K562 (cell line): ENCODE data around the gene KLRC4. TPM values are rescaled to one million over a fixed set of nuclear protein-coding genes. Genes with fewer than 3 reads are reported as not detected.

Experiments used
- ATF7 ChIP-seq: fragments of 450-650 bp; IDR thresholded peaks from 2 replicates; pipeline ENCODE4 v1.7.1; 2014; ENCODE audit warnings: mild to moderate bottlenecking, moderate library complexity
- CBFA2T3 ChIP-seq: fragments of 450-650 bp; IDR thresholded peaks from 2 replicates; pipeline ENCODE4 v1.6.1; 2017
- CEBPB ChIP-seq: fragments of 450-650 bp; IDR thresholded peaks from 2 replicates; pipeline ENCODE4 v1.6.1; 2016; ENCODE audit warnings: missing genetic modification characterization, missing compliant biosample characterization
- CREM ChIP-seq: IDR thresholded peaks from 2 replicates; pipeline ENCODE4 v1.6.1; 2014; ENCODE audit warnings: antibody characterized with exemption, low read depth
- MBD1 ChIP-seq: fragments of 250-450 bp; sonication (Bioruptor Pico); IDR thresholded peaks from 2 replicates; pipeline ENCODE4 v1.8.0; 2022; ENCODE audit warnings: inconsistent platforms
- NKRF ChIP-seq: fragments of 450-650 bp; IDR thresholded peaks from 2 replicates; pipeline ENCODE4 v1.6.1; 2016; ENCODE audit warnings: borderline replicate concordance
- PHF8 ChIP-seq: fragments of 200-600 bp; sonication (generic); IDR thresholded peaks from 2 replicates; pipeline ENCODE4 v1.6.1; 2012; ENCODE audit warnings: mixed run types, mild to moderate bottlenecking, inconsistent platforms, low read length, moderate library complexity, borderline replicate concordance
- POLR2B ChIP-seq: fragments of 450-650 bp; IDR thresholded peaks from 2 replicates; pipeline ENCODE4 v1.6.1; 2018; ENCODE audit warnings: low read depth; ENCODE audit not compliant: partially characterized antibody
- RBFOX2 ChIP-seq: fragments of 200-400 bp; formaldehyde crosslinking; IDR thresholded peaks from 2 replicates; pipeline ENCODE4 v1.6.1; 2017; ENCODE audit warnings: low read depth, mild to moderate bottlenecking, low read length, moderate library complexity
- SIN3A ChIP-seq, 2 experiments: fragments of 150-350 bp in 1 of 2; IDR thresholded peaks; 2 replicates each; pipeline ENCODE4 v1.6.1; 2011 to 2016; ENCODE audit warnings: borderline replicate concordance in 2 of 2, low read depth in 2 of 2, low read length in 2 of 2, mild to moderate bottlenecking in 2 of 2, moderate library complexity in 2 of 2; ENCODE audit not compliant: control insufficient read depth in 1 of 2
- SP2 ChIP-seq: IDR thresholded peaks from 2 replicates; pipeline ENCODE4 v1.6.1; 2011; ENCODE audit warnings: mild to moderate bottlenecking, low read depth, low read length, moderate library complexity; ENCODE audit not compliant: poor library complexity, severe bottlenecking; ENCODE audit errors: extremely low read depth
- SRSF1 ChIP-seq: fragments of 200-400 bp; formaldehyde crosslinking; IDR thresholded peaks from 2 replicates; pipeline ENCODE4 v1.6.1; 2017; ENCODE audit warnings: mild to moderate bottlenecking, low read depth, low read length, moderate library complexity
- TAF9B ChIP-seq: fragments of 450-650 bp; IDR thresholded peaks from 2 replicates; pipeline ENCODE4 v1.6.1; 2018; ENCODE audit warnings: mild to moderate bottlenecking; ENCODE audit not compliant: partially characterized antibody
- TEAD2 ChIP-seq: fragments of 450-650 bp; IDR thresholded peaks from 2 replicates; pipeline ENCODE4 v1.6.1; 2016; ENCODE audit warnings: missing genetic modification characterization, control low read depth, missing compliant biosample characterization
- TFAP4 ChIP-seq: sonication (generic); formaldehyde crosslinking; IDR thresholded peaks from 2 replicates; pipeline ENCODE4 v1.8.0; 2022; ENCODE audit warnings: missing genetic modification reagents, mild to moderate bottlenecking, moderate library complexity, borderline replicate concordance
- ZFX ChIP-seq: sonication (generic); formaldehyde crosslinking; IDR thresholded peaks from 2 replicates; pipeline ENCODE4 v1.8.0; 2022; ENCODE audit warnings: mild to moderate bottlenecking, missing genetic modification reagents, moderate library complexity
- ZNF12 ChIP-seq: sonication (generic); formaldehyde crosslinking; IDR thresholded peaks from 2 replicates; pipeline ENCODE4 v1.4.0; 2020; ENCODE audit warnings: mild to moderate bottlenecking, missing genetic modification reagents
- ZNF197 ChIP-seq: fragments of 200-800 bp; sonication (Bioruptor generic); IDR thresholded peaks from 2 replicates; pipeline ENCODE4 v1.6.1; 2016; ENCODE audit warnings: low read depth, missing genetic modification characterization, missing compliant biosample characterization
- polyA plus RNA-seq, 8 experiments: library from polyadenylated mRNA; depleted of rRNA in 4 of 8; stranded (reverse) in 5 of 8; unstranded in 3 of 8; fragments of >200 nt; fragmentation: Nextera tagmentation in 2 of 8; fragmentation: Illumina TruSeq in 1 of 8; extraction: Ambion mirVana in 2 of 8; extraction: Trizol in 1 of 8; gene quantifications; 2 replicates each; pipeline versions ENCODE4 v1.2.1 to v1.2.3, GENCODE V29; 2011 to 2014; ENCODE audit warnings: inconsistent platforms in 1 of 8, missing spikeins in 1 of 8
- total RNA-seq, 7 experiments: library from RNA; depleted of rRNA in 6 of 7; stranded (reverse); fragments of >200 nt in 6 of 7; fragmentation: Illumina TruSeq in 2 of 7; extraction: Trizol in 2 of 7; gene quantifications; 2 replicates each; pipeline versions ENCODE4 v1.2.1 to v1.2.3, GENCODE V29; 2011 to 2021; ENCODE audit warnings: low replicate concordance in 1 of 7

KLRC4 gene
- total and polyA plus RNA-seq, 9 of the 15 experiments (the other 6 are each of a cell fraction or from before 2014, with no cell fraction given): 0.17 TPM; not detected in 8

- TF ChIP-seq ATF7: peak; percentile 19; the same call in 1 of the 2 replicates
- TF ChIP-seq CEBPB (tag): no peak
- TF ChIP-seq SRSF1: no peak
- TF ChIP-seq NKRF: 0 out of 2 replicates have a peak, but pooled peaks have one; percentile 16
- peak; percentile 42 for TF ChIP-seq CREM
- no peak for TF ChIP-seq ZNF197 (CRISPR knock-in tag)
- no peak for TF ChIP-seq ZNF12 (CRISPR knock-in tag)
- no peak for TF ChIP-seq TEAD2
- peak; percentile 45; the same call in 1 of the 2 replicates for TF ChIP-seq PHF8
- peak; percentile 87 for TF ChIP-seq TFAP4 (CRISPR knock-in tag)
- no peak for TF ChIP-seq SP2
- TF ChIP-seq ZFX: peak; percentile 88
- no peak for TF ChIP-seq MBD1
- peak; percentile 44 for TF ChIP-seq CBFA2T3
- peak; percentile 40; the same call in 1 of the 2 replicates for TF ChIP-seq RBFOX2
- TF ChIP-seq SIN3A (IDR thresholded peaks at IDR 0.05; ENCODE audit: borderline replicate concordance in 2 of 2, control insufficient read depth in 1 of 2, low read depth in 2 of 2, low read length in 2 of 2): peak in 1 of 2 experiments; percentile 32; a peak in 1 of 4 replicates
- peak; percentile 67 for TF ChIP-seq TAF9B
- TF ChIP-seq POLR2B: peak; percentile 31
Measured at GRCh38 chr12:10363914-10364814, 45.4 kb downstream of the KLRC4 start (continued).
